ENCODE measurements around the gene TNIK.

DNA sequence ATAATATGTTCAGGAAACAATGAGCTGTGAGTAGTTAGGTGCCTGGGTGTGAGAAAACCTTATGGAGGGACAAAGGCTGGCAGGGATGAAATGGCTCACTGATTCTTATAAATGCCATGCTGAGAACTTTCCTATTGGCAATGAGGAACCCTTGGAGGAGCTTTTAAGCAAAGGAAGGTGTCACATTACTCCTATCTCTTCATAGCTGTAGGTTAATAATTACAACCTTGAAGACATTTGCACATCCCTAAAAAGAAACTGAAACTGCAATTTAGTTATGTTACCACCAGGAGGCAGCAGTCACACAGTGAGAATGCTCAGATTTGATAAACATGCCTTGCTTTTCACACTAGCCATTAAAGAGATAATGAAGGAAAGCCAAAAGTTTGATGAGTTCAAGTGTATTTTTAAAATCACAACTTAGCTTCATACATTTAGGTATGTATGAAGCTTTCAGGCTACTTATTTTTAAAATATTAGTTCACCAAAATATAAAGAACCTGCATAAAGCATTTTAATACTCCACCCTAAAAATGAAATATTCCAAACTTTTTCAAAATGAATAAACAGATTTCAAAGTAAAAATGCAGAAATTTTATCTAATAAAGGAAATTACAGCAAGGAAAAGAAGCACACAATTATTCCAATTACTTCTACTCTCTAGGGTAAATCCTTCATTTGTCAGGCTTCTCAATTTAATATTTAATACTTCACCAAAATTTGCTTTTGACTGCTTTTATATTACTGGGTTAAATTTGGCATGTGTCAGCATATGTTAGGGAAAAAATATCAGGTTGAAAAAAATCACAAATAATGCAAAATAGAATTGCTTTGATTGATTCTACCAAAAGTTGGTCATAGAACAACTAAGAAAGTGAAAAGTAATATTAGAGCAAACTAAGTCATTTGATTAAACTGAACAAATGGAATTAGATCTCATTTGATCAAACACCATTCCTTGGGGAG, 296.8 kb downstream of the TNIK start:
- TF ChIP-seq CTCF (conservative IDR thresholded peaks at IDR 0.05; ENCODE audit: low read depth, low read length) = peak; percentile 44
- no peak for TF ChIP-seq FOS (IDR thresholded peaks at IDR 0.05; ENCODE audit: low read depth, low read length)
- TF ChIP-seq MAFK (IDR thresholded peaks at IDR 0.05; ENCODE audit: low read depth, low read length) = peak; percentile 63

Measured in IMR-90 (cell line).